Stimulated activated memory B cell treated with anti-CD40 and anti-IgM and Interleukin-4, amounts not matched to agents 10 μg/mL and 1 μg/mL and 100 μg/mL, for 72 hours (primary cell): Measurements from ENCODE around the gene ARID3A.
A peak's percentile ranks its signal among the peaks of the same experiment; 100 is the strongest.

Experiments used
- ATAC-seq: fragments of 150-1000 bp; cut with Tn5 transposase; 2 replicates; pipeline ENCODE4 v1.10.0; 2021
- H3K27ac Mint-ChIP-seq: one replicate; pipeline ENCODE4 v1.8.0; 2022; ENCODE audit warnings: mild to moderate bottlenecking, mixed read lengths
- H3K27me3 Mint-ChIP-seq: one replicate; pipeline ENCODE4 v1.8.0; 2022; ENCODE audit warnings: mixed read lengths
- H3K36me3 Mint-ChIP-seq: one replicate; pipeline ENCODE4 v1.8.0; 2022; ENCODE audit warnings: mixed read lengths
- H3K4me1 Mint-ChIP-seq: one replicate; pipeline ENCODE4 v1.8.0; 2022; ENCODE audit warnings: mixed read lengths
- H3K4me3 Mint-ChIP-seq: one replicate; pipeline ENCODE4 v1.8.0; 2022; ENCODE audit warnings: mild to moderate bottlenecking, moderate library complexity, mixed read lengths
- H3K9me3 Mint-ChIP-seq: one replicate; pipeline ENCODE4 v1.8.0; 2022; ENCODE audit warnings: mixed read lengths

ARID3A gene

DNA sequence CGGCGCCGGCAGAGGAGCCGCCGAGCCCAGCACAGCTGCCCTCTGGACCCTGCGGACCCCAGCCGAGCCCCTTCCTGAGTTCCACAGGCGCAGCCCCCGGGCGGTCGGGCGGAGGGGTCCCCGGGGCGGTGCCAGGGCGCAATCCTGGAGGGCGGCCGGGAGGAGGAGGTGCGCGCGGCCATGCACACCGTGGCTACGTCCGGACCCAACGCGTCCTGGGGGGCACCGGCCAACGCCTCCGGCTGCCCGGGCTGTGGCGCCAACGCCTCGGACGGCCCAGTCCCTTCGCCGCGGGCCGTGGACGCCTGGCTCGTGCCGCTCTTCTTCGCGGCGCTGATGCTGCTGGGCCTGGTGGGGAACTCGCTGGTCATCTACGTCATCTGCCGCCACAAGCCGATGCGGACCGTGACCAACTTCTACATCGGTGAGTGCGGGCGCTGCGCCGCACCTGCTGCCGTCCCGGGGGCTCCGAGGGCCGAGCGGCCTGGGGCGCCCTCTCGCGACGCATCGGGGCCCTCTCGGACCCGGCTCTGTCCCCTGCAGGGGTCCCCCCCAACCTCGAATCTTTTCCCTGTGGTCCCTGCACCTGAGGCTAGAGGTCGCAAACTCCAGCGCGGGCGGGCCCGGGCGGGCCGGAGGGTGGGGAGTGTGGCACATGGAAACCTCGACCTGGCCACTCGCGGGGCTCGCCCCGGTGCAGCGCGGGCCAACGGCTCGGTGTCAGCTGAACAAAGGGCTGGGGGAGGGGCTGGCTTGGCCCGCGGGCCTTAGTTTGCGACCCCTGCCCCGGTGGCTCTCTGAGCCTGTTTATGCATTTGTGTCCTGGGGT is 8.3 kb upstream of the ARID3A start, which contains the start of gene KISS1R:
TSS of gene KISS1R (plus strand) at position 11 of the 829 bp plus-strand sequence. CDS start at position 181, 170 bp downstream.
- peak within 1 kb of the TSS; percentile 60 for H3K4me3 Mint-ChIP-seq
- ATAC-seq, result peak; percentile 32
- H3K27me3 Mint-ChIP-seq, result no peaks in the 10 kb centered on the region
- H3K9me3 Mint-ChIP-seq, result no peaks in the 10 kb centered on the region
- H3K27ac Mint-ChIP-seq, result peak within 1 kb of the TSS; percentile 69
- peaks cover 46% of the 10 kb centered on the region for H3K4me1 Mint-ChIP-seq
- peaks cover 4% of the 10 kb centered on the region for H3K36me3 Mint-ChIP-seq

DNA sequence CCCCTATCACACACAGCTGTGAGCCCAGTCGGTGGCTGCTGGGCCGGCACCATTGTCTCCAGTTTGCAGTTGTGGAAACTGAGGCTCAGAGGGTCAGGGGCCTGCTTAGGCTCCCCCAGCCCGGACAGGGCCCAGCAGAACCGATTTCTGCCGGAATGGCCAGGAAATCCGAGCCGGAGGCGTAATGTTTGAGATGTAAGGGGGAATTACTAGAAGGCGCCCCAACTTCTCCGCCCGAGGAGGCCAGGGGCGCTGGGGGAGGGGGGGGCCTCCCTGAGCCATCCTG is 7.7 kb upstream of the ARID3A start:
- H3K27ac Mint-ChIP-seq, result peak overlapping the region; percentile 69
- H3K4me1 Mint-ChIP-seq, result peaks cover 46% of the 10 kb centered on the region
- H3K27me3 Mint-ChIP-seq, result no peaks in the 10 kb centered on the region
- H3K9me3 Mint-ChIP-seq, result no peaks in the 10 kb centered on the region
- H3K4me3 Mint-ChIP-seq, result peak overlapping the region; percentile 60
- ATAC-seq, result no peak
- H3K36me3 Mint-ChIP-seq, result no peaks in the 10 kb centered on the region

DNA sequence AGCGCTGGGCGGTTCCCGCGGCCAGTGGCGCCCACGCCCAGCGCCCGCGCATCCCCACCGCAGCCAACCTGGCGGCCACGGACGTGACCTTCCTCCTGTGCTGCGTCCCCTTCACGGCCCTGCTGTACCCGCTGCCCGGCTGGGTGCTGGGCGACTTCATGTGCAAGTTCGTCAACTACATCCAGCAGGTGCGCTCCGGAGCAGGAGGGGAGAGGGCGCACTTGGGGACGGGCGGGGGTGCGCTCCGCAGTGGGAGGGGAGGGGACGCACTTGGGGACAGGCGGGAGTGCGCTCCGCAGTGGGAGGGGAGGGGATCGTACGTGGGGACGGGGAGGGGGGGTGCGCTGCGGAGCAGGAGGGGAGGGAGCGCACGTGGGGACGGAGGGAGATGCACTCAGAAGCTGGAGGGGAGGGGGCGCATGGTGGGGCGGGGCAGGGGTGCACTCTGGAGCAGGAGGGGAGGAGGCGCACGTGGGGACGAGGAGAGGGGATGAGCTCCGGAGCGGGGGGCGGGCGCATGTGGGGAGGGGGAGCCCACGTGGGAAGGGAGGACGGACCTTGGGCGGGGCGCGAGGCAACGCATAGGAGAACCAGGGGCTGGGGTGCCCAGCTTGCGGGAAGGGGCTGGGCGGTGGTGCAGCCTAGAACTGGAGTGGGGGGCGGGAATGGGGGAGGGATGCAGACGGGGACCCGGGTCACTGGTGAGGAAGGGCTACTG is 7.2 kb upstream of the ARID3A start:
- no peak for ATAC-seq
- H3K27ac Mint-ChIP-seq, result peak overlapping the region; percentile 69
- H3K9me3 Mint-ChIP-seq, result no peaks in the 10 kb centered on the region
- peak overlapping the region; percentile 75 for H3K4me3 Mint-ChIP-seq
- no peaks in the 10 kb centered on the region for H3K36me3 Mint-ChIP-seq
- no peaks in the 10 kb centered on the region for H3K27me3 Mint-ChIP-seq
- peaks cover 43% of the 10 kb centered on the region for H3K4me1 Mint-ChIP-seq

DNA sequence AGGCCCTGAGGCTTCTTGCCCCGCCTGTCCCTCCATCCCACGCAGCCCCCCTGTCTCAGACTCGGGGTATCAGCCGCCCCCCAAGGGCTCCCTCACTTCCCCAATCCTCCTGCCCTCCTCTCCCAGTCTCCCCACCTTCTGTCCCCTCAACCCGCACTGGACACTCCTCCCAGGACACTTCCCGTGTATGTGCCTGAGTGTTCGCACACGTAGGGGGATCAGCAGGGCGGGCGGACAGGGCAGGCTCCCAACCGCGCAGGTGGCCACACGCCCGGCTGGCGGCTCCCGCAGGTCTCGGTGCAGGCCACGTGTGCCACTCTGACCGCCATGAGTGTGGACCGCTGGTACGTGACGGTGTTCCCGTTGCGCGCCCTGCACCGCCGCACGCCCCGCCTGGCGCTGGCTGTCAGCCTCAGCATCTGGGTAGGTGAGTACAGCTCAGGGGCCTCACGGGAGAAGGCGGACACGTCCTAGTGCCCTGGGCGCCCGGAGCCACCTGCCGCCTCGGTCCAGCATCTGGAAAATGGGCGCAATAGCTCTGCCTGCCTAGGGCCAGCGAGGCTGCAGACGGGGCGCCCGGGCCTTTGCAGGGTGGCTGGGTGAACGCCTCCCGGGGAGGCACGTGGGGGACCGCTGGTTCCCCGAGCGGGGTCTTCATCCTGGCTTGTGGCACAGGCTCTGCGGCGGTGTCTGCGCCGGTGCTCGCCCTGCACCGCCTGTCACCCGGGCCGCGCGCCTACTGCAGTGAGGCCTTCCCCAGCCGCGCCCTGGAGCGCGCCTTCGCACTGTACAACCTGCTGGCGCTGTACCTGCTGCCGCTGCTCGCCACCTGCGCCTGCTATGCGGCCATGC is 6.4 kb upstream of the ARID3A start:
- H3K4me3 Mint-ChIP-seq, result peak overlapping the region; percentile 60
- H3K27ac Mint-ChIP-seq, result peak overlapping the region; percentile 69
- H3K4me1 Mint-ChIP-seq, result peaks cover 45% of the 10 kb centered on the region
- ATAC-seq, result peak; percentile 49
- no peaks in the 10 kb centered on the region for H3K36me3 Mint-ChIP-seq
- no peaks in the 10 kb centered on the region for H3K9me3 Mint-ChIP-seq
- H3K27me3 Mint-ChIP-seq, result no peaks in the 10 kb centered on the region

DNA sequence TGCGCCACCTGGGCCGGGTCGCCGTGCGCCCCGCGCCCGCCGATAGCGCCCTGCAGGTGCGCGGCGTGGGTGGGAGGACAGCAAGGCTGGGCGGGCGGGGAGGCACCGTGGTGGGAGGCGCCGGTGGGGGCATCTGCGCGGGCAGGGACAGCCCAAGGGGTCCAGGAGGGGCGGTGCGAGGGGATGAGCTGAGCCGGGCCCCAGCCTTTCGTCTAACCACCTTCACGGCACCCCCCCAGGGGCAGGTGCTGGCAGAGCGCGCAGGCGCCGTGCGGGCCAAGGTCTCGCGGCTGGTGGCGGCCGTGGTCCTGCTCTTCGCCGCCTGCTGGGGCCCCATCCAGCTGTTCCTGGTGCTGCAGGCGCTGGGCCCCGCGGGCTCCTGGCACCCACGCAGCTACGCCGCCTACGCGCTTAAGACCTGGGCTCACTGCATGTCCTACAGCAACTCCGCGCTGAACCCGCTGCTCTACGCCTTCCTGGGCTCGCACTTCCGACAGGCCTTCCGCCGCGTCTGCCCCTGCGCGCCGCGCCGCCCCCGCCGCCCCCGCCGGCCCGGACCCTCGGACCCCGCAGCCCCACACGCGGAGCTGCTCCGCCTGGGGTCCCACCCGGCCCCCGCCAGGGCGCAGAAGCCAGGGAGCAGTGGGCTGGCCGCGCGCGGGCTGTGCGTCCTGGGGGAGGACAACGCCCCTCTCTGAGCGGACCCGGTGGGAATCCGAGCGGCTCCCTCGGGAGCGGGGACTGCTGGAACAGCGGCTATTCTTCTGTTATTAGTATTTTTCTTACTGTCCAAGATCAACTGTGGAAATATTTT is 5.6 kb upstream of the ARID3A start:
- H3K27ac Mint-ChIP-seq, result peak overlapping the region; percentile 69
- H3K9me3 Mint-ChIP-seq, result no peaks in the 10 kb centered on the region
- no peaks in the 10 kb centered on the region for H3K36me3 Mint-ChIP-seq
- peaks cover 45% of the 10 kb centered on the region for H3K4me1 Mint-ChIP-seq
- no peaks in the 10 kb centered on the region for H3K27me3 Mint-ChIP-seq
- ATAC-seq, result peak; percentile 69
- peak overlapping the region; percentile 71 for H3K4me3 Mint-ChIP-seq

DNA sequence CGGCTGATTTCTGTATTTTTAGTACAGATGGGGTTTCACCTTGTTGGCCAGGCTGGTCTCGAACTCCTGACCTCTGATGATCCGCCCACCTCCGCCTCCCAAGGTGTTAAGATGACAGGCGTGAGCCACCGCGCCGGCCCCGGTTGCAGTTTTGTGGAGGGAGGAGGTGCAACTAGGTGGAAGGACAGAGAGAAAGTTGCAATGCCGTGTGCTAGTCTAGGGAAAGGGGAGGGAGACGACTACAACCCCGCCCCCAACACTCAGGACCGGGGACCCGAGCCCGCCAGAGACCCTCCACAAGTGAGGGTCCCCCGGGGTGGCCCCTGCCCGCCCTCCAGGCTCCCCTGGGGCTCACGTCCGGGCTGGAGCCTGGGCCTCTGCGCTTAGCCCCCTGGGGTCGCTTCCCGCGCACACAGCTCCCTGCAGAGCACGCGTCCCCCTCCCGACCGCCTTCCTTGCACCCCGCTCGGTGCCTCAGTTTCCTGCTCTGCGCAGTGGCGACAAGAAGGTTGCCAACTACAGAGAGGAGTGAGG is 1.2 kb upstream of the ARID3A start:
- peak overlapping the region; percentile 89 for H3K27ac Mint-ChIP-seq
- no peaks in the 10 kb centered on the region for H3K27me3 Mint-ChIP-seq
- H3K4me1 Mint-ChIP-seq, result peaks cover 34% of the 10 kb centered on the region
- no peaks in the 10 kb centered on the region for H3K36me3 Mint-ChIP-seq
- peak overlapping the region; percentile 91 for H3K4me3 Mint-ChIP-seq
- no peaks in the 10 kb centered on the region for H3K9me3 Mint-ChIP-seq
- ATAC-seq, result no peak

DNA sequence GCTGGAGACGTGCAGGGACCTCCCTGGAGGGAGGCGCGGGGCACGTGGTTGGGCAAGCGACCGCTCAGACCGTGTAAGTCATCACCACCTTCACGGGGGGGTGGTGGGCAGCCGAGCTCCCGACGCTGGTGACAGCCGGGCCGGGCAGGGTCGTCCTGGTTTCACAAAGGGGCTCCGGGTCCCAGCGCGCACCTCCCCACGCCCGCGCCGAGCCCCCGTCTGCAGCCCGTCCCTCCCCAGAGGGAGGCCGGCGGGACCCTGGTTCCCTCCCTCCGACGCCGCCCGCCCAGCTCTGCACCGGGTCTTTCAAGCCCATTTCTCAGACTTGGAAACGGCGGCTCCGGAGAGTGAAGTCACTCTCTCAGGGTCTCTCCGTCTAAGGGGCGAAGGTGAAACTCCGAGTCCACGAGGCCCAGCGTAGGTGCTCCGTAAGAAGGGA is 729 bp upstream of the ARID3A start:
- Mint-ChIP-seq H3K4me1 (peaks cover 39% of the 10 kb centered on the region), H3K27ac (peak overlapping the region; percentile 89), H3K9me3 (no peaks in the 10 kb centered on the region), H3K36me3 (peaks cover 5% of the 10 kb centered on the region), H3K4me3 (peak overlapping the region; percentile 91), H3K27me3 (no peaks in the 10 kb centered on the region)
- ATAC-seq, result peak; percentile 70

DNA sequence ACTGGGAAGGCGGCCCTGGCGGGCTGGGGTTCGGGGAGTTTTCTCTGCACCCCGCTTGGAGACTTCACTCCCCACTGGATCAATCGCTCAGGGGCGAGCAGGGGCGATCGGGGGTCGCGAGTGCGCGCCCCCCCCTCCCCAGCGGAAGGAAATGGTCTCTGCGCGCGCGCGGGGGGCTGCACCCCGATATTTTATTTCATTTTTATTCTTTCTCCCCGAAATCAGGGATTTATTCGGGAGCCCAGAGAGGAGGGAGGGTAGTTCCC is 421 bp downstream of the ARID3A start:
- Mint-ChIP-seq H3K36me3 (peaks cover 5% of the 10 kb centered on the region), H3K9me3 (no peaks in the 10 kb centered on the region), H3K4me3 (peak overlapping the region; percentile 81), H3K27ac (peak overlapping the region; percentile 89), H3K27me3 (no peaks in the 10 kb centered on the region), H3K4me1 (peaks cover 40% of the 10 kb centered on the region)
- ATAC-seq, result no peak

DNA sequence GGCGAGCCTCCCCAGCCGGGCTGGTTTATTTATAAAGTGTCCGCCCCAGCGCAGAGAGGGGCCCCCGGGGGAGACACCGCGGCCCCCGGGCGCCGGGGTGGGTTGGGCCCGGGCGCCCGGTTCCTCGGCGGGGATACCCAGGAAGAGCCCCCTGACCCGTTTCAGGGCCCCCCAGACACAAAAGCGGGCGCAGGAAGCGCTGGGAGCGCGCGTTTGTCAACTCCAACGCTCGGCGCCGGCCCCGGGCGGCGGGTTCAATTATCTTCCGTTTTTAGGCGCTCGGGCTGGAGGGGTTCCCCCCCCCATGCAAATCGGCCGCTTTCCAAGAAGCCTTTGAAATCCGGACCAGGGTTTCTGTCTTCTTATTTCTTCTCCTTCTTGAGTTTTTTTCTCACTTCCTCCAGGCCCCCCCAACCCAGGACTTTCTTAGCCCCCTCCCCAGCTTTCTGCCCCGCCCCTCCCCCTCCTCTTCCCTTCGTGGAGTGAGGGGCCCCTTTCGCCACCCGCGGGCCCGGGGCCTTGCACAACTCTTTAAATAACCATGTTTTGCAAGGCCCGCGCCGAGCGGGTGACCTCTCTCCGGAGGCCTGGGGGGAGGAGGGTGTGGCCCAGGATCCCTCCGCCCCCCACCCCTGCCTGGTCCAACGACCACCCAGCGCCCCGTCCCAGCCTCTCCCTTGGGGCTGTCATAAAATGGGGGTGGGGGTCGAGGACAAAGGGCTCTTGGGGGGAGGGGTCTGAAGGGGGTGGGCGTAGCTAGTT is 935 bp downstream of the ARID3A start:
- H3K4me1 Mint-ChIP-seq, result peaks cover 38% of the 10 kb centered on the region
- ATAC-seq, result peak; percentile 37

DNA sequence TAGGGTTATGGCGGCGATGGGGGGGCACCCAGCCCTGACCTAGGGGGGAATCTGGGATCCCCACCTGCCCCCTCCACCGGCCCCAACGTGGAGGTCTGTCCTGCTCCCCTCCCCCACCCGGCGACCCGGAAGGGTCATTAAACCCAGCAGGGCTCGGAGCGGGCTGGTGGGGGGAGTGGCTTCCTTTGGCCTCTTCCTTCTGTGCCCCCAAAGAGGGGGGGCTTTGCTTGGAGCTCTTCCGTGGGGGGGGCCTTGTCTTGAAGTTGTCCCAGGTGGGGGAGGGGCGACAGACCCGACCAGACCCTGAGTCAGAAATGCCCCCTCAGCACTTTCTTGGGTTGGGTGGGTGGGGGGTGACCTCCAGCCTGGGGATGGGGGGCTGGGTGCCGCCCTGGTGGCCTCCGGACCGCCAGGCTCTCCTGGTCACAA is 1.5 kb downstream of the ARID3A start:
- peak overlapping the region; percentile 89 for H3K27ac Mint-ChIP-seq
- peaks cover 12% of the 10 kb centered on the region for H3K36me3 Mint-ChIP-seq
- no peaks in the 10 kb centered on the region for H3K27me3 Mint-ChIP-seq
- H3K9me3 Mint-ChIP-seq, result no peaks in the 10 kb centered on the region
- ATAC-seq, result no peak
- peaks cover 38% of the 10 kb centered on the region for H3K4me1 Mint-ChIP-seq
- peak overlapping the region; percentile 81 for H3K4me3 Mint-ChIP-seq

More for the DNA sequence above, 935 bp downstream of the ARID3A start:
- peak overlapping the region; percentile 89 for H3K27ac Mint-ChIP-seq
- peaks cover 6% of the 10 kb centered on the region for H3K36me3 Mint-ChIP-seq
- H3K27me3 Mint-ChIP-seq, result no peaks in the 10 kb centered on the region
- H3K9me3 Mint-ChIP-seq, result no peaks in the 10 kb centered on the region
- peak overlapping the region; percentile 81 for H3K4me3 Mint-ChIP-seq

DNA sequence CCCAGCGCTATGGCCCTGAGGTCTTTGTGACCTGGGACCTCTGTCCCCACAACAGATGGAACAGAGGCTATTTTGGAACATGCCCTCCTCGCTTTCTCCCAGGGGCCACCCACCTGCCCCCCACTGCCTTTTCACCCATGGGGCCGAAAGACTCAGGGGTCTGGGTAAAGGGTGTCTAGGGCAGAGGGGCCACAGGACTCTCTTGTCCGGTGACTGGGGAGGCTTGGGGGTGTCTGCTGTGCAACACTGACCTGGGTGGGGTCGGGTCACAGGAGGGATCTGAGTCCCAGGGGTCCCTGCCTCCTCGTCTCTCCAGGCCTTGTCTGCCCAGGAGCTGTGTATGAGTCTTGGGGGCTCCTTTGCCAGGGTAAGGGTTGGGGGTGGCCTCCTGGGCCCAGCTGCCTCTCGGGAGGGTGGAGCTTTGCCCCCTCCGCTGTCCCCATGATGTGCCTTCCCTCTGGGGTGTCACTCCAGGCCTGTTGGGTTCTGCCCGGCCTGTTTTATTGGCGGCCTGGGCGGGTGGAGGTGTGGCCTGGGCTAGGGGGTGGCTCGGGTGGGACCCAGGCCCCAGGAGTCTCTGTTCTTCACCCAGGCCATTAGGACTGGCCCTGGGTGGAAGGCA is 2.1 kb downstream of the ARID3A start:
- H3K36me3 Mint-ChIP-seq, result peaks cover 16% of the 10 kb centered on the region
- H3K9me3 Mint-ChIP-seq, result no peaks in the 10 kb centered on the region
- no peaks in the 10 kb centered on the region for H3K27me3 Mint-ChIP-seq
- peaks cover 43% of the 10 kb centered on the region for H3K4me1 Mint-ChIP-seq
- peak overlapping the region; percentile 57 for H3K27ac Mint-ChIP-seq
- ATAC-seq, result no peak
- H3K4me3 Mint-ChIP-seq, result peak overlapping the region; percentile 81

DNA sequence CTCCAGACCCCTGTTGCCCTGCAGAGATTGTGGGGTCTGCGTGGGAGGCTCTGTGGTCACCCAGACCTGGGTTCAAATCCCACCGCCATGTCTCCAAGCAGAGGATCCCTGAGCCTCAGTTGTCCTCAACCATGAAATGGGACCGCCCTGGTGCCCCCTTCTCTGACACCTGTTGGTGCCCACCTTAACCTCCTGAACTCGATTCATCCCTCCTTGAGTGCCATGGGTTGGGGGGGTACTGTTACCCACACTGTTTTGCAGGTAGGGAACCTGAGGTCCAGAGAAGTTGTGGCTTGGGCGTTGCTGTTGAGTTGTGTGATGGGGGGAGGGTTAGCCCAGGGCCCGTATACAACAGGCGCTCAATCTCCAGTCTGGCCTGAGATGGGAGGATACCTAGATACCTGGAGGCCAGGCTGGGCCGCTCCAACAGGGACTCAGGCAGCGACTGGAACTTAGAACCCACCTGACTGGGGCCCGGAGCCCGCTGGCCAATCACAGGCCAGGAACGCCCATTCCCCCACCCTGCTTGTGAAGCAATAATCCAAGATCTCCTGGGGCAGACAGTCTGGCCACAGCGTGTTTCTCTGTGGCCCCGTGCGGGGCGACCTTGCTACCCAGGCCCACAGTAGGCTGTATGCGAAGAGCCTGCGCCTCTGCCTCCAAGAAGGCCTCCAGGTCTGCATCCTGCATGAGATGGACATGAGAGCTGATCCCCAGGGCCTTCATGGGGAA is 2.8 kb downstream of the ARID3A start:
- ATAC-seq, result no peak
- H3K27me3 Mint-ChIP-seq, result no peaks in the 10 kb centered on the region
- no peak overlapping the region for H3K27ac Mint-ChIP-seq
- H3K9me3 Mint-ChIP-seq, result no peaks in the 10 kb centered on the region
- H3K4me3 Mint-ChIP-seq, result peak overlapping the region; percentile 23
- peaks cover 50% of the 10 kb centered on the region for H3K4me1 Mint-ChIP-seq
- peaks cover 19% of the 10 kb centered on the region for H3K36me3 Mint-ChIP-seq
